Testis (tissue), 2 donors: Measurements from ENCODE around the gene DLG5.

Experiments
- CTCF ChIP-seq, 3 experiments: fragments of 450-650 bp in 2 of 3; fragments of 200-600 bp in 1 of 3; sonication (generic) in 1 of 3; IDR thresholded peaks; one replicate each; pipeline ENCODE4 v1.5.1; 2016 to 2019; ENCODE audit warnings: antibody characterized with exemption in 3 of 3, mild to moderate bottlenecking in 2 of 3, moderate library complexity in 1 of 3
- POLR2A ChIP-seq: fragments of 450-650 bp; IDR thresholded peaks from one replicate; pipeline ENCODE4 v1.6.1; 2017; ENCODE audit warnings: antibody characterized with exemption, mild to moderate bottlenecking, moderate library complexity

GRCh38 chr10:77919713-77920108 lies 6.8 kb downstream of the DLG5 start:
- no peak for TF ChIP-seq CTCF (IDR thresholded peaks at IDR 0.05)
- TF ChIP-seq POLR2A, result no peak
